ENCODE data around the gene FOXP1. TPM values are rescaled to one million over a fixed set of nuclear protein-coding genes. Genes with fewer than 3 reads are reported as not detected.
A peak's percentile ranks its signal among the peaks of the same experiment; 100 is the strongest.

Gene FOXP1
- total RNA-seq, 1 experiment from 2014 or later, result 75.3 TPM

GRCh38 chr3:71465371-71466036, 118.0 kb downstream of the FOXP1 start:
- Histone ChIP-seq H2BK5ac (ENCODE audit: insufficient read length, low read length) (no peak overlapping the region), H2AFZ (ENCODE audit: low read length) (no peak overlapping the region), H3K27me3 (ENCODE audit: insufficient read depth, low read length) (no peaks in the 10 kb centered on the region), H3K23me2 (ENCODE audit: insufficient read length, low read depth, low read length, poor library complexity, severe bottlenecking) (no peaks in the 10 kb centered on the region), H3K27ac (ENCODE audit: insufficient read length, low read depth, low read length) (no peak overlapping the region), H3K18ac (ENCODE audit: insufficient read length, low read depth, low read length) (no peak overlapping the region), H2BK12ac (ENCODE audit: insufficient read length, low read depth, low read length) (no peak overlapping the region), H3K9me3 (ENCODE audit: control insufficient read depth, low read depth, low read length) (no peaks in the 10 kb centered on the region), H4K8ac (replicated peaks; ENCODE audit: insufficient read length, low read depth, low read length) (no peak overlapping the region), H2BK15ac (ENCODE audit: low read depth, low read length) (no peak overlapping the region), H3K79me2 (ENCODE audit: insufficient read depth, low read length) (no peaks in the 10 kb centered on the region), H3K4me2 (ENCODE audit: insufficient read depth, insufficient read length, low read length) (no peak overlapping the region), H4K5ac (ENCODE audit: insufficient read length, low read depth, low read length) (no peak overlapping the region), H3K14ac (ENCODE audit: insufficient read depth, low read length) (no peak overlapping the region), H4K91ac (ENCODE audit: insufficient read length, low read depth, low read length) (no peak overlapping the region), H3K4ac (ENCODE audit: low read depth, low read length) (no peak overlapping the region), H3K23ac (ENCODE audit: insufficient read length, low read depth, low read length) (no peak overlapping the region), H3K79me1 (ENCODE audit: insufficient read depth, low read depth, low read length, poor library complexity, severe bottlenecking) (no peaks in the 10 kb centered on the region), H2BK20ac (ENCODE audit: low read depth, low read length, poor library complexity, severe bottlenecking) (no peak overlapping the region), H3K9ac (ENCODE audit: extremely low read depth, insufficient read length, low read length) (no peak overlapping the region), H2AK5ac (ENCODE audit: insufficient read length, low read length) (no peak overlapping the region), H2BK120ac (ENCODE audit: low read depth, low read length, poor library complexity, severe bottlenecking) (no peak overlapping the region), H3K4me1 (ENCODE audit: insufficient read depth, low read length) (peaks cover 8% of the 10 kb centered on the region), H4K20me1 (ENCODE audit: control insufficient read depth, insufficient read depth, insufficient read length) (no peaks in the 10 kb centered on the region), H3K56ac (ENCODE audit: insufficient read length, low read depth, low read length) (no peak overlapping the region), H3T11ph (ENCODE audit: low read length) (no peak overlapping the region)
- TF ChIP-seq CTCF (conservative IDR thresholded peaks at IDR 0.05), result no peak
- Mint-ChIP-seq H3K36me3 (ENCODE audit: insufficient read depth in 1 of 3, low read depth in 3 of 3) (no peaks in the 10 kb centered on the region; a peak in 1 of 7 replicates), H3K4me3 (no peak overlapping the region), H3K27me3 (ENCODE audit: low read depth) (no peaks in the 10 kb centered on the region), H3K9me3 (no peaks in the 10 kb centered on the region), H3K27ac (peak overlapping the region in 1 of 3 experiments; percentile 42; a peak in 1 of 7 replicates), H3K4me1 (peaks cover 40 to 41% of the 10 kb centered on the region in 2 experiments)
- WGBS (ENCODE audit: extremely low coverage, insufficient read length, low lambda C conversion rate), result no CpG with 5 or more reads among the region's 13 CpGs
- no peak for DNase-seq

Measured in H9 (cell line).